Lower leg skin (tissue), 3 donors: ENCODE measurements around the gene PRPF38B.

Source experiments
- CTCF ChIP-seq, 3 donors: fragments of 450-650 bp; IDR thresholded peaks; one replicate each; pipeline ENCODE4 v1.5.1; 2016; ENCODE audit warnings: antibody characterized with exemption in 3 of 3, mild to moderate bottlenecking in 3 of 3, moderate library complexity in 2 of 3
- POLR2A ChIP-seq, 2 donors: fragments of 450-650 bp; IDR thresholded peaks; one replicate each; pipeline ENCODE4 v1.6.1; 2016 to 2017; ENCODE audit warnings: antibody characterized with exemption in 2 of 2, mild to moderate bottlenecking in 1 of 2, moderate library complexity in 1 of 2

DNA sequence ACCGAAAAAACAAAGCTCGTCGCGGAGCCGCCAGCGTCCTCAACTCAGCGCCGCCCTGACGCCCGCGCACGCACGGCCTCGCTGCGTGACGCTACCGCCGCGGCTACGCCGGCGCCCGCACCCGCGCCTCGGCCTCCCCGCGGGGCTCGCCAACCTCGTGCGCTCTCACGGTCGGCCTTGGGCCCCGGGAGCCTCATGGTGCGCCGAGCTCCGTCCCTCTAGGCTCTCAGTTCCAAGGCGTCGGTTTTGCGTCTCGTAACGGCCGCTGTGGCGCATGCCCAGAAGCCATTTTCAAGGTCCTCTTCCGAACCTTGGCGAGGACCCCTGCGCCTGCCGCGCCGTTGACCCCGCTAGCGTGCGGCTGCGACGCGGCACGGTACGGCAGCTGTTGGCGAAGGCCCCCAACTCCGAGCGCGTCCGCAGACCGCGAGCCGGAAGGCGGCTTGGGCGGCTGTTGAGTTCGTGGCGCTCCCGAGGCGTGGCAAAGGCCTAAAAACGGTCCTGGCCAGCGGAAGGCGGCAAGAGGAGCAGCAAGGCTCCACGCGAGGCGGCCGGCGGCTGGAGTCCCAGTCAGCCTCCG is 31.0 kb upstream of the PRPF38B start, which contains the start of gene HENMT1:
- TF ChIP-seq CTCF (IDR thresholded peaks at IDR 0.05) (no peak), POLR2A (IDR thresholded peaks at IDR 0.05) (no peak)
